ENCODE measurements around the gene OR8D4.

DNA sequence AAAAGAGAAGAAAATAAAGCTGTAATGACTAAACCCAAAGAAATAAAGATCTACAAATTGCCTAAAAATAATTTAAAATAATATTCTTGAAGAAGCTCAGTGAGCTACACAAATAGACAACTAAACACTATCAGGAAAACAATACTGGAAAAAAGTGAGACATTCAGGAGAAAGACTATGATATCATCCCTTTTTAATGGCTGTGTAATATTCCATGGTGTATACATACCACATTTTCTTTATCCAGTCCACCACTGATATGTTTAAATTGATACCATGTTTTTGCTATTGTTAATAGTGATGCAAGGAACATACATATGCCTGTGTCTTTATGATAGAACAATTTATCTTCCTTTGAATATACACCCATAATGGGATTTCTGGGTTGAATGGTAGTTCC is 54.8 kb downstream of the OR8D4 start:
- TF ChIP-seq CTCF (IDR thresholded peaks at IDR 0.05; ENCODE audit: poor library complexity, severe bottlenecking) (no peak), POLR2AphosphoS5 (IDR thresholded peaks at IDR 0.05) (no peak), EZH2 (IDR thresholded peaks at IDR 0.05; ENCODE audit: borderline replicate concordance, insufficient read depth, low read length, poor library complexity, severe bottlenecking) (no peak), REST (IDR thresholded peaks at IDR 0.05; ENCODE audit: borderline replicate concordance) (no peak), TAF1 (IDR thresholded peaks at IDR 0.05; ENCODE audit: low read depth) (no peak), SMC3 (conservative IDR thresholded peaks at IDR 0.05; ENCODE audit: poor library complexity) (no peak)

All from neural cell (in vitro differentiated cells).